ENCODE measurements around the gene CSTPP1.
A peak's percentile ranks its signal among the peaks of the same experiment; 100 is the strongest.

Gene CSTPP1

GRCh38 chr11:47164321-47164720 is 227.8 kb downstream of the CSTPP1 start:
- no peak for DNase-seq

- DNase-seq, result no peak
Measured at GRCh38 chr11:47165253-47165840, 228.8 kb downstream of the CSTPP1 start.

GRCh38 chr11:47166368-47166767 is 229.8 kb downstream of the CSTPP1 start:
- no peak for DNase-seq

- no peak for DNase-seq
Measured at GRCh38 chr11:47171061-47171838, 234.7 kb downstream of the CSTPP1 start.

GRCh38 chr11:47171856-47172255 is 235.3 kb downstream of the CSTPP1 start:
- no peak for DNase-seq

GRCh38 chr11:47172740-47173336 is 236.3 kb downstream of the CSTPP1 start:
- DNase-seq, result no peak

GRCh38 chr11:47175746-47176327 is 239.3 kb downstream of the CSTPP1 start:
- no peak for DNase-seq

GRCh38 chr11:47176328-47177228 is 240.0 kb downstream of the CSTPP1 start, which contains the start of gene ARFGAP2:
Gene ARFGAP2, minus strand, starts transcription at chr11:47176879. Its CDS starts 26 bp downstream, at chr11:47176853.
- DNase-seq, result peak; percentile 30 to 90

- no peak for DNase-seq
Measured at GRCh38 chr11:47177229-47177845, 240.8 kb downstream of the CSTPP1 start.

- no peak for DNase-seq
Measured at GRCh38 chr11:47177846-47178245, 241.3 kb downstream of the CSTPP1 start.

- DNase-seq, result no peak
Measured at GRCh38 chr11:47178316-47178715, 241.8 kb downstream of the CSTPP1 start.

GRCh38 chr11:47178737-47179654 is 242.4 kb downstream of the CSTPP1 start:
- no peak for DNase-seq

- DNase-seq, result no peak
Measured at GRCh38 chr11:47179655-47179991, 243.1 kb downstream of the CSTPP1 start.

- DNase-seq, result no peak
Measured at GRCh38 chr11:47180006-47180787, 243.6 kb downstream of the CSTPP1 start.

- DNase-seq, result no peak
Measured at GRCh38 chr11:47181271-47181670, 244.7 kb downstream of the CSTPP1 start.

GRCh38 chr11:47182380-47182779 is 245.8 kb downstream of the CSTPP1 start:
- DNase-seq, result no peak

- DNase-seq, result no peak
Measured at GRCh38 chr11:47183031-47183856, 246.7 kb downstream of the CSTPP1 start.

- no peak for DNase-seq
Measured at GRCh38 chr11:47183969-47184368, 247.4 kb downstream of the CSTPP1 start.

GRCh38 chr11:47184711-47185304 is 248.2 kb downstream of the CSTPP1 start:
- no peak for DNase-seq

Data from cerebellar nuclear complex (tissue), 1 donor.